Measurements from ENCODE around the gene DPP10.

GRCh38 chr2:115603285-115603684 lies 1160.8 kb downstream of the DPP10 start:
- TF ChIP-seq CTCF (IDR thresholded peaks at IDR 0.05; ENCODE audit: low read length) (no peak), EZH2 (IDR thresholded peaks at IDR 0.05; ENCODE audit: borderline replicate concordance, low read length) (no peak)

Data from OCI-LY1 (cell line).